OCI-LY3 (cell line): ENCODE measurements around the gene BIN2.
"Not testable (repeated sequence)": the region's sequence is repeated elsewhere in the genome, so short reads cannot be mapped to it uniquely, and the experiment has no call there.

Experiments
- H2AFZ ChIP-seq: fragments of 200-600, 300-600 bp; shearing (Covaris generic); 2 replicates; pipeline ENCODE4 v1.6.0; 2014; ENCODE audit warnings: antibody characterized with exemption, low read depth, low read length
- H3K27ac ChIP-seq: fragments of 200-600, 300-600 bp; sonication (generic); 2 replicates; pipeline ENCODE4 v1.5.1; 2014; ENCODE audit warnings: mild to moderate bottlenecking, low read length, moderate library complexity, mixed read lengths
- H3K27me3 ChIP-seq: fragments of 200-600, 300-600 bp; sonication (generic); 2 replicates; pipeline ENCODE4 v1.6.1; 2014; ENCODE audit warnings: low read depth, low read length, mixed read lengths
- H3K36me3 ChIP-seq: fragments of 200-600, 300-600 bp; sonication (generic); replicated peaks from 2 replicates; pipeline ENCODE3; 2014; ENCODE audit warnings: low read depth, low read length, mixed read lengths
- H3K4me1 ChIP-seq: fragments of 300-600, 200-600 bp; sonication (generic); 2 replicates; pipeline ENCODE4 v1.6.1; 2014; ENCODE audit warnings: low read length, mixed read lengths
- H3K4me2 ChIP-seq: fragments of 200-600, 300-600 bp; sonication (generic); 2 replicates; pipeline ENCODE4 v1.6.1; 2014; ENCODE audit warnings: low read length, mixed read lengths
- H3K4me3 ChIP-seq: fragments of 300-600, 200-600 bp; sonication (generic); 2 replicates; pipeline ENCODE4 v1.5.1; 2014; ENCODE audit warnings: antibody characterized with exemption, mild to moderate bottlenecking, low read length, moderate library complexity
- H3K79me2 ChIP-seq: fragments of 300-600, 200-600 bp; shearing (Covaris generic); 2 replicates; pipeline ENCODE4 v1.6.1; 2014; ENCODE audit warnings: mild to moderate bottlenecking, low read length, mixed read lengths
- H3K9ac ChIP-seq: fragments of 300-600, 200-600 bp; shearing (Covaris generic); 2 replicates; pipeline ENCODE4 v1.6.0; 2014; ENCODE audit warnings: mild to moderate bottlenecking, low read length, moderate library complexity
- H3K9me3 ChIP-seq: fragments of 200-600, 300-600 bp; shearing (Covaris generic); 2 replicates; pipeline ENCODE4 v1.6.1; 2014; ENCODE audit warnings: low read length, mixed read lengths; ENCODE audit not compliant: insufficient read depth
- H4K20me1 ChIP-seq: fragments of 200-600, 300-600 bp; sonication (generic); 2 replicates; pipeline ENCODE4 v1.6.1; 2016; ENCODE audit warnings: low read length, mixed read lengths; ENCODE audit not compliant: insufficient read depth
- EZH2phosphoT487 ChIP-seq: fragments of 200-600 bp; shearing (Covaris generic); IDR thresholded peaks from 2 replicates; pipeline ENCODE4 v1.6.1; 2018; ENCODE audit warnings: antibody characterized with exemption, mixed run types, low read depth
- TF ChIP-seq, protein P1 (sequence below): fragments of 200-600, 300-600 bp; sonication (generic); IDR thresholded peaks from 2 replicates; pipeline ENCODE4 v1.5.1; 2014; ENCODE audit warnings: antibody characterized with exemption, low read length, low read depth

BIN2 gene

DNA sequence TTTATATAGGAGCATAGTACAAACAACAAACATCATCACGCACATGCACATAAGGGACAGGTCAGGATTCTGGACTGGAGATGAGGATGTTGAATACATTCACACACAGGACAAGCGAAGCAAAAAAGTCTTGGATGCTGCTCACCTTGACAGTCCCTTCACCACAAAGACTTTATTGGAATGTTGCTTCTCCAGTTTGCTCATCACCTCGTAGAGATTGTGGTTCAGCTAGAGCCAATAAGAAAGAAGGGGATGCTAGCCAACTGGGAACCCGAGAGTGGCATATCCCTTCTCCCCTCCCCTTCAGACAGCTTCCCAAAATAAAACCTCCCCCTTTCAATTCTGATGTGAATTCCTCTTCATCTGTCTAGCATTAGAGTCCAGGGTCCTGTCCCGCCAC is 28.3 kb downstream of the BIN2 start:
- TF ChIP-seq EZH2phosphoT487, result no peak
- TF ChIP-seq, protein P1, sequence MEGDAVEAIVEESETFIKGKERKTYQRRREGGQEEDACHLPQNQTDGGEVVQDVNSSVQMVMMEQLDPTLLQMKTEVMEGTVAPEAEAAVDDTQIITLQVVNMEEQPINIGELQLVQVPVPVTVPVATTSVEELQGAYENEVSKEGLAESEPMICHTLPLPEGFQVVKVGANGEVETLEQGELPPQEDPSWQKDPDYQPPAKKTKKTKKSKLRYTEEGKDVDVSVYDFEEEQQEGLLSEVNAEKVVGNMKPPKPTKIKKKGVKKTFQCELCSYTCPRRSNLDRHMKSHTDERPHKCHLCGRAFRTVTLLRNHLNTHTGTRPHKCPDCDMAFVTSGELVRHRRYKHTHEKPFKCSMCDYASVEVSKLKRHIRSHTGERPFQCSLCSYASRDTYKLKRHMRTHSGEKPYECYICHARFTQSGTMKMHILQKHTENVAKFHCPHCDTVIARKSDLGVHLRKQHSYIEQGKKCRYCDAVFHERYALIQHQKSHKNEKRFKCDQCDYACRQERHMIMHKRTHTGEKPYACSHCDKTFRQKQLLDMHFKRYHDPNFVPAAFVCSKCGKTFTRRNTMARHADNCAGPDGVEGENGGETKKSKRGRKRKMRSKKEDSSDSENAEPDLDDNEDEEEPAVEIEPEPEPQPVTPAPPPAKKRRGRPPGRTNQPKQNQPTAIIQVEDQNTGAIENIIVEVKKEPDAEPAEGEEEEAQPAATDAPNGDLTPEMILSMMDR, result no peak
- no peaks in the 10 kb centered on the region for H3K9me3 ChIP-seq
- peaks cover 12% of the 10 kb centered on the region for H3K36me3 ChIP-seq
- no peak overlapping the region for H3K4me2 ChIP-seq
- no peak overlapping the region for H3K4me3 ChIP-seq
- H3K9ac ChIP-seq, result no peak overlapping the region
- H4K20me1 ChIP-seq, result no peaks in the 10 kb centered on the region
- H3K27ac ChIP-seq, result no peak overlapping the region
- no peak overlapping the region for H2AFZ ChIP-seq
- H3K27me3 ChIP-seq, result no peaks in the 10 kb centered on the region
- H3K4me1 ChIP-seq, result peaks cover 14% of the 10 kb centered on the region
- no peaks in the 10 kb centered on the region for H3K79me2 ChIP-seq

DNA sequence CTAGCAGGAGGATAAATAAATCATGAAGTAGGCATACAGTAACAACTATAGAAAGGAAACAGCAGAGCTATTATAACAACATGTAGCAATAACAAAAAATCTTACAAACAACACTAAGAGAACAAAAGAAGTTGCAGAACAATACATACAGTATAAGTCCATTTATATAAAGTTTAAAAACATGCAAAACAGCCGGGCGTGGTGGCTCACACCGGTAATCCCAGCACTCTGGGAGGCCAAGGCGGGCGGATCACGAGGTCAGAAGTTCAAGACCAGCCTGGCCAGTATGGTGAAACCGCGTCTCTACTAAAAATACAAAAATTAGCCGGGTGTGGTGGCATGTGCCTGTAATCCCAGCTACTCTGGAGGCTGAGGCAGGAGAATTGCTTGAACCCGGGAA is 29.9 kb downstream of the BIN2 start:
- H4K20me1 ChIP-seq, H3K4me3 ChIP-seq, H3K79me2 ChIP-seq, H3K27ac ChIP-seq, H3K9ac ChIP-seq, H3K4me2 ChIP-seq, H3K9me3 ChIP-seq, H3K36me3 ChIP-seq, H2AFZ ChIP-seq, H3K27me3 ChIP-seq: not testable (repeated sequence)
- H3K4me1 ChIP-seq, result peaks cover 14% of the 10 kb centered on the region

DNA sequence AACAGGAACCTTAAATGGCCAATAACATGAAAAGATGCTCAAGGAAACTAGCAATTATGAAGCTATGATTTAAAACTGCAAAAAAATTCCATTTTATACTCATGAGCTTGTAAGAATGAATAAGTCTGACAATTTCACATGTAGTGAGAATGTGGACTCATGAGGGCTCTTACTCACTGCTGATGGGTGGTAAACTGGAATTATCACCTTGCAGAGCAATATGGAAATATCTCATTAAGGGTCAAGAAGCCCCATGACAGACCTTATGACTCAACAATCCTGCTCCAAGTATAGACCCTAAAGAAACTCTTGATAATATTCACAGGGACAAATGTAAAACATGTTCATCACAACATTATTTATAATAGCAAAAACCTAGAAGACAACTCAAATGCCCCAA is 30.3 kb downstream of the BIN2 start:
- TF ChIP-seq, protein P1, result no peak
- no peak for TF ChIP-seq EZH2phosphoT487
- H3K9ac ChIP-seq, result no peak overlapping the region
- H2AFZ ChIP-seq, result no peak overlapping the region
- no peaks in the 10 kb centered on the region for H4K20me1 ChIP-seq
- peaks cover 14% of the 10 kb centered on the region for H3K4me1 ChIP-seq
- no peaks in the 10 kb centered on the region for H3K27me3 ChIP-seq
- no peak overlapping the region for H3K4me2 ChIP-seq
- peaks cover 8% of the 10 kb centered on the region for H3K36me3 ChIP-seq
- H3K79me2 ChIP-seq, result no peaks in the 10 kb centered on the region
- H3K4me3 ChIP-seq, result no peak overlapping the region
- H3K9me3 ChIP-seq, result no peaks in the 10 kb centered on the region
- H3K27ac ChIP-seq, result no peak overlapping the region

DNA sequence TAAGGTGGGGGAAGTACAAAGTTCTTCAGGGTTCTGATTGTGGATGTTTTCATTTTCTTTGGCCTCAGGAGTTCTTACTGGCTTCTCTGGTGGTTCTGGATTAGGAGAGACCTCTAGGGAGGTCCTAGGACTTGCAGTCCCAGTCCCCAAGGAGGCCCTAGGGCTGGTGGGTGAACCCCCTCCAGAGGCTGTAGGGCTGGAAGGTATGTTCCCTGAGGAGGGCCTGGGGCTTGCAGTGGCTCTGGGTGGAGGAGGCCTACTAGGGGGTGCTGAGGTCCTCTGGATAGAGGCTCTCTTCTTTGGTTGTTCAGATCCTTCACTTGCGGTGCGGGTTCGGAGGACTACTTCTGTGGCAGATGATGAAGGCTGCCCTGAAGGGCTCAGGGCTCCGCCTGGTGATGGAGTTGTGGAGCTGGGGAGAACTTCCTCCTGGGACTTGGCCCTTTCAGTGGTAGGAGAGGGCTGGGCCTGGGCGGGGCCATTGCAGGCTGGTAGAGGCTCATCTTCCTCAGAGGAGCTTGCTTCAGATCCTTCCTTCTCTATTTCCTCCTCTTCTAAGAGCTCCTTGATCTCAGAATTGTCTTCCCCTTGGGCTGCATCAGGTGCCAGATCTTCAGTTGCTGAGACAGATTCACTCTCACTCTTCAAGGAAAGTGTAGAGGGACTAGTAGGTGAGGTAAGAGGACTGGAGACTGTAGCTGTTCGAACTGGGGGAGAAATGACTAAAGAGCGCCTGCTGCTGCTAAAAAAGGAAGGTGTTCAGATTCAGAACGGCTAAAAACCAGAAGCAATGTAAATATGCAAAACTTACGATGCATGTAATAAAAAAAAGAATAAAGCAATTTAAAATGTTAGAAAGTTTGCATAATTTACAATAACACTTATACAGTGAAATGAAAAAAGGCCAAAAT is 32.1 kb downstream of the BIN2 start:
- TF ChIP-seq, protein P1, result peak; percentile 45
- Histone ChIP-seq H3K4me1 (peaks cover 14% of the 10 kb centered on the region), H3K27ac (peak overlapping the region; percentile 73), H3K4me3 (peak overlapping the region; percentile 29), H3K9ac (peak overlapping the region; percentile 39), H3K4me2 (peak overlapping the region; percentile 65), H2AFZ (peak overlapping the region; percentile 41; the same call in 1 of the 2 replicates)
- not testable (repeated sequence) for H4K20me1 ChIP-seq, H3K27me3 ChIP-seq, H3K79me2 ChIP-seq, H3K9me3 ChIP-seq, H3K36me3 ChIP-seq
